Bone marrow (tissue), 2 donors: ENCODE data around the gene AGTPBP1.
A peak's percentile ranks its signal among the peaks of the same experiment; 100 is the strongest.
"Not testable (repeated sequence)": the region's sequence is repeated elsewhere in the genome, so short reads cannot be mapped to it uniquely, and the experiment has no call there.

Experiments
- DNase-seq, 2 donors: peaks; one replicate each; lab custom pipeline; 2025; lab: John Stamatoyannopoulos, UW

Gene AGTPBP1

GRCh38 chr9:85723215-85723614 is 18.5 kb downstream of the AGTPBP1 start:
- no peak for DNase-seq

- peak in 1 of 2 donors; percentile 9 for DNase-seq
These were observed 22.3 kb downstream of the AGTPBP1 start for GRCh38 chr9:85719411-85719810.

GRCh38 chr9:85717818-85718217 is 23.9 kb downstream of the AGTPBP1 start:
- not testable (repeated sequence) for DNase-seq

GRCh38 chr9:85717220-85717619 is 24.5 kb downstream of the AGTPBP1 start:
- no peak for DNase-seq

- no peak for DNase-seq
These were observed 25.5 kb downstream of the AGTPBP1 start for GRCh38 chr9:85716031-85716877.

- peak in 1 of 2 donors; percentile 35 for DNase-seq
These were observed 26.2 kb downstream of the AGTPBP1 start for GRCh38 chr9:85715587-85715986.

- no peak for DNase-seq
These were observed 27.9 kb downstream of the AGTPBP1 start for GRCh38 chr9:85713897-85714296.

GRCh38 chr9:85704744-85705143 is 37.0 kb downstream of the AGTPBP1 start:
- DNase-seq, result no peak

GRCh38 chr9:85703398-85703797 is 38.4 kb downstream of the AGTPBP1 start:
- no peak for DNase-seq

GRCh38 chr9:85702726-85703289 is 38.9 kb downstream of the AGTPBP1 start:
- no peak for DNase-seq

GRCh38 chr9:85702191-85702590 is 39.6 kb downstream of the AGTPBP1 start:
- DNase-seq, result no peak

- DNase-seq, result no peak
These were observed 41.4 kb downstream of the AGTPBP1 start for GRCh38 chr9:85700330-85700729.

GRCh38 chr9:85688361-85688760 is 53.4 kb downstream of the AGTPBP1 start:
- DNase-seq, result no peak

- DNase-seq, result no peak
These were observed 56.7 kb downstream of the AGTPBP1 start for GRCh38 chr9:85685081-85685480.

- no peak for DNase-seq
These were observed 65.0 kb downstream of the AGTPBP1 start for GRCh38 chr9:85676790-85677189.

GRCh38 chr9:85667374-85667773 is 74.4 kb downstream of the AGTPBP1 start:
- DNase-seq, result no peak

- DNase-seq, result no peak
These were observed 75.7 kb downstream of the AGTPBP1 start for GRCh38 chr9:85666086-85666485.

- no peak for DNase-seq
These were observed 79.2 kb downstream of the AGTPBP1 start for GRCh38 chr9:85662573-85662972.

GRCh38 chr9:85658716-85659115 is 83.0 kb downstream of the AGTPBP1 start:
- no peak for DNase-seq

GRCh38 chr9:85653153-85653552 is 88.6 kb downstream of the AGTPBP1 start:
- no peak for DNase-seq

GRCh38 chr9:85647571-85647970 is 94.2 kb downstream of the AGTPBP1 start:
- DNase-seq, result no peak

GRCh38 chr9:85645909-85646627 is 95.7 kb downstream of the AGTPBP1 start:
- DNase-seq, result no peak

GRCh38 chr9:85640425-85640824 is 101.3 kb downstream of the AGTPBP1 start:
- DNase-seq, result no peak
